CD4-positive, alpha-beta T cell treated with Interleukin-4 for 1 hour (primary cell): Measurements from ENCODE around the gene TMEM26.

Experiments
- DNase-seq, 2 donors: peaks; one replicate each; pipeline ENCODE4 v3.0.0-alpha.2; 2020 to 2022

TMEM26 gene

GRCh38 chr10:61458031-61458430 is 4.8 kb upstream of the TMEM26 start:
- no peak for DNase-seq

- DNase-seq = no peak
These were observed 3.1 kb upstream of the TMEM26 start for GRCh38 chr10:61456095-61456789.

GRCh38 chr10:61455656-61456055 is 2.5 kb upstream of the TMEM26 start:
- no peak for DNase-seq

- DNase-seq = no peak
These were observed 1.4 kb upstream of the TMEM26 start for GRCh38 chr10:61454541-61454940.

- no peak for DNase-seq
These were observed 980 bp downstream of the TMEM26 start for GRCh38 chr10:61452151-61452651.

- DNase-seq = no peak
These were observed 1.8 kb downstream of the TMEM26 start for GRCh38 chr10:61451357-61451756.

GRCh38 chr10:61448841-61449600 is 4.2 kb downstream of the TMEM26 start:
- DNase-seq = no peak

GRCh38 chr10:61448091-61448490 is 5.1 kb downstream of the TMEM26 start:
- no peak for DNase-seq

- no peak for DNase-seq
These were observed 14.0 kb downstream of the TMEM26 start for GRCh38 chr10:61439058-61439609.

GRCh38 chr10:61438141-61438988 is 14.8 kb downstream of the TMEM26 start:
- DNase-seq = no peak

- no peak for DNase-seq
These were observed 30.0 kb downstream of the TMEM26 start for GRCh38 chr10:61423178-61423577.

- DNase-seq = no peak
These were observed 35.5 kb downstream of the TMEM26 start for GRCh38 chr10:61417661-61418060.

GRCh38 chr10:61415824-61416223 is 37.4 kb downstream of the TMEM26 start:
- DNase-seq = no peak

GRCh38 chr10:61411706-61412105 is 41.5 kb downstream of the TMEM26 start:
- no peak for DNase-seq

- DNase-seq = no peak
These were observed 42.7 kb downstream of the TMEM26 start for GRCh38 chr10:61410353-61411070.

GRCh38 chr10:61409157-61409556 is 44.0 kb downstream of the TMEM26 start:
- DNase-seq = no peak

- no peak for DNase-seq
These were observed 45.1 kb downstream of the TMEM26 start for GRCh38 chr10:61408105-61408504.

GRCh38 chr10:61406736-61407135 is 46.4 kb downstream of the TMEM26 start:
- DNase-seq = no peak

- no peak for DNase-seq
These were observed 46.9 kb downstream of the TMEM26 start for GRCh38 chr10:61406242-61406641.

- no peak for DNase-seq
These were observed 48.4 kb downstream of the TMEM26 start for GRCh38 chr10:61404751-61405150.

GRCh38 chr10:61400524-61400923 is 52.7 kb downstream of the TMEM26 start:
- DNase-seq = no peak

GRCh38 chr10:61399406-61399805 is 53.8 kb downstream of the TMEM26 start:
- DNase-seq = no peak
